D721Med (cell line): Measurements from ENCODE around the gene TGIF2LX.
"Not testable (repeated sequence)": the region's sequence is repeated elsewhere in the genome, so short reads cannot be mapped to it uniquely, and the experiment has no call there.

Source experiments
- DNase-seq: peaks from one replicate; pipeline ENCODE4 v3.0.0; 2011; ENCODE audit warnings: low spot score; ENCODE audit not compliant: insufficient read length
- FAIRE-seq: peaks from 2 replicates; lab custom pipeline; 2011; peaks lifted over from hg19 to GRCh38; lab: Jason Lieb, UNC

Gene TGIF2LX

DNA sequence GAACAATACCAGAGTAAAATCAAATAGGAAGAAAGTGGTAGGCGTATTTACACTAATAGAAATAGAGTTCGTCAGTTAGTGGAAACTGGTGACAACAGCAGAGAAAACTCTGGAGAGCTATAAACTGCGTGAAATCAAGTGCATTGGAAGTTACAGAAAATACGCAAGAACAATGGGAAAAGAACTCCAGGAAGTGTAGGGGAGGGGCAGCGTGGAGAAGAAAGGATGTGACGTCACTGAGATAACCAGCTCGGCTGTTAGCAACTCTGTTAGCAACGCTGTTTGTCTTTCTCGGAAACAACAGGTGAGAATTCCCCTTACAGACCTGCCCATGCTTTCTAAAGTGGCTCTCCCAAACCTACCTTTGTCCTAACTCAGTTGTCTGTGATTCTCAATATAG lies at the start of gene TGIF2LX:
Gene TGIF2LX (plus strand): TSS at position 244 of the 400 bp plus-strand sequence. CDS start 178 bp downstream, outside the sequence.
- not testable (repeated sequence) for FAIRE-seq

DNA sequence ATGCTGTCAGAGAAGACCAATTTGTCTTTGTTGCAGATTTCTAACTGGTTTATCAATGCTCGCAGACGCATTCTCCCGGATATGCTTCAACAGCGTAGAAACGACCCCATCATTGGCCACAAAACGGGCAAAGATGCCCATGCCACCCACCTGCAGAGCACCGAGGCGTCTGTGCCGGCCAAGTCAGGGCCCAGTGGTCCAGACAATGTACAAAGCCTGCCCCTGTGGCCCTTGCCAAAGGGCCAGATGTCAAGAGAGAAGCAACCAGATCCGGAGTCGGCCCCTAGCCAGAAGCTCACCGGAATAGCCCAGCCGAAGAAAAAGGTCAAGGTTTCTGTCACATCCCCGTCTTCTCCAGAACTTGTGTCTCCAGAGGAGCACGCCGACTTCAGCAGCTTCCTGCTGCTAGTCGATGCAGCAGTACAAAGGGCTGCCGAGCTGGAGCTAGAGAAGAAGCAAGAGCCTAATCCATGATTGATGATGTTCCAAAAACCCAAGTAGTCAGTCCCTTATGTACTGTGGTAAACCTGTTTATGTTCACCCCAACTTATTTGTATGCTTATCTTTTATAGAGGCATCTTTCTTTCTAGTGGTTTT lies 728 bp downstream of the TGIF2LX start:
- FAIRE-seq, DNase-seq: not testable (repeated sequence)

More for the DNA sequence above, at the start of gene TGIF2LX:
- not testable (repeated sequence) for DNase-seq

DNA sequence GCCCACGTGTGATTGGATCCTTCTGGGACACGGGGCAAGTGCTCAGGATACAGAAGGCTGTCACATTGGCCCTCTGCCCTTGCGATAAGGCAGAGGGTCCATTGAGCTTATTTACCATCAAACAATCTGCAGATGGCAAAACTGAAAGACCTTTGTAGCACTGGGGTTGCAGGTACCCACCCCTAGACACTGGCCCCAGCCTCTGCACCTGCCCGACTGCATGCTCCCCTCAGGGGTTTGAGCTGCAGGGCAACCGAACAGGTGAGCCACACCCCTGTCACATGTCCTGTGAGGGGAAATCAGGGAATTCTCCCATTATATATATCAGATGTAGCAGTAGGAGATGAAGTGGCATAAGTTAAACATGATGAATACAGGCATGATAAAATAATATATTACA lies 21.4 kb downstream of the TGIF2LX start:
- DNase-seq, FAIRE-seq: not testable (repeated sequence)

DNA sequence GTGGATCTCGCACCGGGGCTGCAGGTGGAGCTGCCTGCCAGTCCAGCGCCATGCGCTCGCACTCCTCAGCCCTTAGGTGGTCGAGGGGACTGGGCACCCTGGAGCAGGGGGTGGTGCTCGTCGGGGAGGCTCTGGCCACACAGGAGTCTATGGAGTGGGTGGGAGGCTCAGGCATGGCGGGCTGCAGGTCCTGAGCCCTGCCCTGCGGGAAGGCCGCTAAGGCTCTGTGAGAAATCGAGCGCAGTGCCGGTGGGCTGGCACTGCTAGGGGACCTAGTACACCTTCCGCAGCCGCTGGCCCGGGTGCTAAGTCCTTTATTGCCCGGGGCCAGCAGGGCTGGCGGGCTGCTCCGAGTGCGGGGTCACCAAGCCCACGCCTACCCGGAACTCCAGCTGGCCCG lies 43.9 kb downstream of the TGIF2LX start:
- FAIRE-seq, DNase-seq: not testable (repeated sequence)
